Coronary artery (tissue), 2 donors: ENCODE results near the gene TTLL6.

Source experiments
- DNase-seq: peaks from one replicate; pipeline ENCODE4 v3.0.0-alpha.2; 2017; ENCODE audit warnings: low spot score
- H3K27ac ChIP-seq, 2 donors: fragments of 200-600 bp; sonication (generic); one replicate each; pipeline ENCODE4 v1.5.1; 2016 to 2019
- H3K4me3 ChIP-seq: fragments of 200-600 bp; sonication (generic); 2 replicates; pipeline ENCODE4 v1.5.1; 2016; ENCODE audit warnings: mild to moderate bottlenecking, moderate library complexity
- CTCF ChIP-seq: fragments of 200-600 bp; sonication (generic); IDR thresholded peaks from one replicate; pipeline ENCODE4 v1.5.1; 2019; ENCODE audit warnings: antibody characterized with exemption

TTLL6 gene

DNA sequence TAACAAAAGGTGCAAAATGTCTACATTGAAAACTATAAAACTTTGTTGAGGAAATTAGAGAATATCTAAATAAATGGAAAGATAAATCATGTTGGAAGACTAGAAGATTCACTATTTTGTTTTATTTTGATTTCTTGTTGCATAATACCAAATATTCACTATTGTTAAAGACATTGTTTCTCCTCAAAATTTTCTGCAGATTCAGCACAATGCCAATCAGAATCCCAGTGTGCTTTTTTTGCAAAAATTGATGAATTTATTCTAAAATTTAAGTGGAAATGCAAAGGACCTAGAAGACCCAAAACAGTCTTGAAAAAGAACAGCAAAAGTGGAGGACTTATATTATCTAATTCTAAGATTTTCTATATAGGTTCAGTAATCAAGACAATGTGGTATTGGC lies 40.4 kb downstream of the TTLL6 start:
- H3K4me3 ChIP-seq, result no peak overlapping the region
- H3K27ac ChIP-seq, result no peak overlapping the region
- DNase-seq, result no peak
- TF ChIP-seq CTCF, result no peak

DNA sequence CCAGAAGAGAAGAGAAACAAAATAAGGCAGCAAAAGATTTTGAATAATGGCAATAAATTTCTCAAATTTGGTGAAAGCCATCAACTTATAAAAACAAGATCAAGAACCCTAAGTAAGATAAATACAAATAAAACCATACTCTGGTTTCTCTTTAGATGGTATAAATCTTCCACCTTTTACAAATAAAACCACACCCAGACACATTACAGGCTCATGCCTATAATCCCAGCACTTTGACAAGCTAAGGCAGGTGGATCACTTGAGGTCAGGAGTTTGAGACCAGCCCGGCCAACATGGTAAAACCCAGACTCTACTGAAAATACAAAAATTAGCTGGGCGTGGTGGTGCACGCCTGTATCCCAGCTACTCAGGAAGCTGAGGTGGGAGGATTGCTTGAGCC lies 43.8 kb downstream of the TTLL6 start:
- TF ChIP-seq CTCF, result no peak
- no peak overlapping the region for H3K4me3 ChIP-seq

DNA sequence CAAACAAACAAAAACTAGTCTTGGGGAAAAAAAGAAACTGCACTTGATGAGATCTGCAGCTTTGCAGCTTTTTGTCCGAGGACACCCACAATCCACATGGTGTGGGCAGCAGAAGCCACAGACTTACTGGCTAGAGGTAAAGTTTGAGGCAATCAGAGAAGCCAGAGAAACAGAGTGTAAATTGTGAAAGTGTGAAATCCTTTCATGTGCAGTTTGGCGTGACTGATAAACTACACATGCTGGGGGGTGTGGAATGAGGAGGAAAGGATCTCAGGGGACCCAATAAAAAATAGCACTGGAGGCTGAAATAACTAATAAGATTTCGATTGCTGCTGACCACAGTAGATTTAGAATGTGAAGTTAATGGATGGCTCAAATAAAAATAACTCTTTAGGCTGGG lies 46.1 kb downstream of the TTLL6 start:
- no peak overlapping the region for H3K4me3 ChIP-seq
- no peak for DNase-seq
- TF ChIP-seq CTCF, result no peak
- H3K27ac ChIP-seq, result no peak overlapping the region

More for the DNA sequence above, 43.8 kb downstream of the TTLL6 start:
- no peak overlapping the region for H3K27ac ChIP-seq
- DNase-seq, result no peak

- TF ChIP-seq CTCF, result no peak
- no peak overlapping the region for H3K4me3 ChIP-seq
Observed at GRCh38 chr17:48769009-48769675, 47.9 kb downstream of the TTLL6 start.

GRCh38 chr17:48767263-48767774 lies 49.7 kb downstream of the TTLL6 start:
- H3K27ac ChIP-seq, result no peak overlapping the region
- DNase-seq, result no peak
- no peak for TF ChIP-seq CTCF
- H3K4me3 ChIP-seq, result no peak overlapping the region

More at GRCh38 chr17:48769009-48769675, 47.9 kb downstream of the TTLL6 start:
- no peak overlapping the region for H3K27ac ChIP-seq
- no peak for DNase-seq

- Histone ChIP-seq H3K27ac (no peak overlapping the region), H3K4me3 (no peak overlapping the region)
- TF ChIP-seq CTCF, result no peak
- no peak for DNase-seq
Observed at GRCh38 chr17:48761114-48761513, 55.9 kb downstream of the TTLL6 start.

DNA sequence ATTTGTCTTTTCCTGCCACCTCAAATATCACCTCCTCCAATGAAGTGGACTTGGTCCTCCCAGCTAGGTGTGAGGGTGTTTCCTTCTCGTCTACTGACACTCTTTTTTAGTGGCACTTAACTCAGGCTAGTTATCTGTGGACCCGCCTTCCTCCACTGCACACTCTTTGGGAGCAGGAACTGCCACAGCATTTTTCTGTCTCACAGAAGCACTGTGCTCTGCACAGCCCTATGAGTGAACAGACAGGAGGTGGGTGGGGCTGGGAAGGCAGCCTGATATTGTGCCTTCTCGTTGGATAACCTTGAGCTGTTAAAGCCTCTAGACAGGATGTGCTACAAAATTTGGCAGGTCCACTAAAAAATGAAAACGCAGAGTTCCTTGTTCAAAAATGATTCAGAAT lies 56.6 kb downstream of the TTLL6 start:
- Histone ChIP-seq H3K27ac (no peak overlapping the region), H3K4me3 (no peak overlapping the region)
- no peak for DNase-seq
- no peak for TF ChIP-seq CTCF
